Activated naive CD8-positive, alpha-beta T cell treated with anti-CD3 and anti-CD28 coated beads for 36 hours (primary cell): ENCODE measurements around the gene RPN2. TPM values are rescaled to one million over a fixed set of nuclear protein-coding genes. Genes with fewer than 3 reads are reported as not detected.
"Not testable (repeated sequence)": the region's sequence is repeated elsewhere in the genome, so short reads cannot be mapped to it uniquely, and the experiment has no call there.

Experiments
- DNase-seq: peaks from one replicate; pipeline ENCODE4 v3.0.0; 2021
- H3K27ac Mint-ChIP-seq: one replicate; pipeline ENCODE4 v1.8.0; 2022; ENCODE audit warnings: mild to moderate bottlenecking, moderate library complexity, mixed read lengths
- H3K27me3 Mint-ChIP-seq: one replicate; pipeline ENCODE4 v1.8.0; 2022; ENCODE audit warnings: mild to moderate bottlenecking, mixed read lengths
- H3K36me3 Mint-ChIP-seq: one replicate; pipeline ENCODE4 v1.8.0; 2021; ENCODE audit warnings: mild to moderate bottlenecking, mixed read lengths
- H3K4me1 Mint-ChIP-seq: one replicate; pipeline ENCODE4 v1.8.0; 2021; ENCODE audit warnings: mixed read lengths
- H3K4me3 Mint-ChIP-seq: one replicate; pipeline ENCODE4 v1.8.0; 2022; ENCODE audit warnings: mild to moderate bottlenecking, moderate library complexity, mixed read lengths
- H3K9me3 Mint-ChIP-seq: one replicate; pipeline ENCODE4 v1.8.0; 2022; ENCODE audit warnings: mixed read lengths
- total RNA-seq, 2 experiments: library from RNA; stranded (reverse); gene quantifications; one replicate each; pipeline ENCODE4 v1.2.3, GENCODE V29; 2021

The RPN2 gene
- 100 to 1,000 TPM; 121 to 131 TPM for total RNA-seq

DNA sequence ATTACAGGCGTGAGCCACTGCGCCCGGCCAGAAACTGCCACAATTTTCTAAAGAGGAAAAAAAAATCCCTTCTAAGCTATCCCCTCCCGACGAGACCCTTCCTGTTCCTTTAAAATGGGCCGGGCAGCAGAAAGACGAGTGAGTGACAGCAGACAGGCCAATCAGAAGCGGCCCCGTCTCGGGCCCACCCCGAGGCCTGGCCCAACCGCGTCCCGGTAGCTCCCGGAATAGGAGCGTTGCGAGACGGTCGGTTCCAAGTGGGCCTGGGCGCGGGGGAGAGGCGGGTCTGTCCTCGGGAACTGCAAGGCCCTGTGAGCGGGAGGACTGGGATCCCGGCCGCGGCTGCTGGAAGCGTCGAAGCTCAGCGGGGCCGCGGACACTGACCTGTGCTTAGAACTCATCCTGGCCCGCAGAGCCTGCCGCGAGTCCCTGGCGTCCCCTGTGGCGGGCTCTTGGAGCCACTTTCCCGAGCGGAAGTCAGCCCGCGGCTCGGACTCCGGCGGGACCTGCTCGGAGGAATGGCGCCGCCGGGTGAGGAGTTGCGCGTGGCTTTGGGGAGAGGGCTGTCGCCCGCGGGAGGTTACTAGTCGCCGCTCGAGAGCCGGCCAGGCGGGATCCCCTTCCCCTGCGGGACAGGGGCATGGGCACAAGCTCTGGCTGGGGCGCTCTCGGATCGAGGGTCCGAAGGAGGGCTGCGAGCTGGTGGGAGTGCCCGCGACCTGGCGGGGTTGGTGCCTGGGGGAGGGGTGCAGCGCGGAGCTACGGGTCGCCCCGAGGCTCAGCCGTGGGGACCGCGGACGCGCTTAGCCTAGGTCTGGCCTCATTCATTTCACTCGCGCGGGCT, at the start of gene RPN2, which contains the start of gene MROH8:
Gene RPN2, plus strand, starts transcription at position 492 of the 844 bp plus-strand sequence. Its CDS starts 27 bp downstream, at position 519.
Gene MROH8, minus strand, starts transcription at position 710 of the 844 bp plus-strand sequence.
- Mint-ChIP-seq H3K4me1 (peaks cover 35% of the 10 kb centered on the region), H3K9me3 (no peaks in the 10 kb centered on the region), H3K27me3 (no peaks in the 10 kb centered on the region), H3K27ac (peak within 1 kb of the TSS; percentile 94), H3K4me3 (peak within 1 kb of the TSS; percentile 87), H3K36me3 (peaks cover 16% of the 10 kb centered on the region)
- peak; percentile 94 for DNase-seq

DNA sequence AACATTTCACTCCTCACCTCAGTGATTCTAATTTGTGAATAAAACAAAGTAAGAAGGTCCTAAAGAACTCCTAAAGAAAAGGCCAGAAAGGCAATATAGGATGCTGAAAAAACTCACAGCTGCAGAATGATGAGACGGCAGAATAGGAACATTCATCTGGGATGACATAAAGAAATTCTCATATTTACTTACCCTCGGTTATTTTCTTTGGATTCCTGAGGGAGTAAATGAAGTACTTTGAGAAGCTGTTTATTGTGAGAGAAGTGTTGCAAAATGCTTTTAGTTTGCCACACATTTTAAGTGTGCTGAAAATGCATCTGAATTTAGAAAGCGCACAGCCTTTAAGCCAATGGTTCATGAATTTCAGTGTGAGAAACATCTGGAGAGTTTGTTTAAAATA, 47.6 kb upstream of the RPN2 start:
- H3K27ac Mint-ChIP-seq = no peak overlapping the region
- H3K36me3 Mint-ChIP-seq = no peaks in the 10 kb centered on the region
- DNase-seq = no peak
- H3K27me3 Mint-ChIP-seq = no peaks in the 10 kb centered on the region
- H3K4me3 Mint-ChIP-seq = no peak overlapping the region
- H3K9me3 Mint-ChIP-seq = no peaks in the 10 kb centered on the region
- H3K4me1 Mint-ChIP-seq = no peaks in the 10 kb centered on the region

DNA sequence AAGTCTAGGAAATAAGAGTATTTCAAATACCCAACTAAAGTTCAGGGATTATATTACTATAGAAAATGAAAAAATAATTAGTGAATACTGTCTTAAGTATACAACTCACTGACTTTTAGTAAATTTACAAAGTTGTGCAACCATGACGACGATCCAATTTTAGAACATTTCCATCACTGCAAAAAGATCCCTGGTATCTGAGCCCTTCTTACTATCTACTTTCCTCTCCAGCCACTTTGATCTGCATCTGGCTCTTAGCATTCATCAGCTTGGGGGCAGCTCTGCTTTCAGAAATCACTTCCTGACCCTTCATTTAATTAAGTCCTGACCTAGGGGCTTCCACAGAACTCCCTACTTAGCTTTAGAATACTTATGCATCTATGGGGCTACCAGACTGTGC, 45.2 kb upstream of the RPN2 start:
- Mint-ChIP-seq H3K9me3 (no peaks in the 10 kb centered on the region), H3K36me3 (no peaks in the 10 kb centered on the region), H3K4me1 (no peaks in the 10 kb centered on the region), H3K4me3 (no peak overlapping the region), H3K27ac (no peak overlapping the region), H3K27me3 (no peaks in the 10 kb centered on the region)
- DNase-seq = no peak

- Mint-ChIP-seq H3K4me3 (no peak overlapping the region), H3K27me3 (no peaks in the 10 kb centered on the region), H3K36me3 (peaks cover 2% of the 10 kb centered on the region), H3K9me3 (no peaks in the 10 kb centered on the region), H3K27ac (no peak overlapping the region), H3K4me1 (no peaks in the 10 kb centered on the region)
- no peak for DNase-seq
Measured at GRCh38 chr20:37137547-37137946, 41.6 kb upstream of the RPN2 start.

- DNase-seq = no peak
- H3K27me3 Mint-ChIP-seq = no peaks in the 10 kb centered on the region
- no peak overlapping the region for H3K27ac Mint-ChIP-seq
- peaks cover 2% of the 10 kb centered on the region for H3K36me3 Mint-ChIP-seq
- no peaks in the 10 kb centered on the region for H3K4me1 Mint-ChIP-seq
- H3K4me3 Mint-ChIP-seq = no peak overlapping the region
- no peaks in the 10 kb centered on the region for H3K9me3 Mint-ChIP-seq
Measured at GRCh38 chr20:37142708-37143107, 36.4 kb upstream of the RPN2 start.

DNA sequence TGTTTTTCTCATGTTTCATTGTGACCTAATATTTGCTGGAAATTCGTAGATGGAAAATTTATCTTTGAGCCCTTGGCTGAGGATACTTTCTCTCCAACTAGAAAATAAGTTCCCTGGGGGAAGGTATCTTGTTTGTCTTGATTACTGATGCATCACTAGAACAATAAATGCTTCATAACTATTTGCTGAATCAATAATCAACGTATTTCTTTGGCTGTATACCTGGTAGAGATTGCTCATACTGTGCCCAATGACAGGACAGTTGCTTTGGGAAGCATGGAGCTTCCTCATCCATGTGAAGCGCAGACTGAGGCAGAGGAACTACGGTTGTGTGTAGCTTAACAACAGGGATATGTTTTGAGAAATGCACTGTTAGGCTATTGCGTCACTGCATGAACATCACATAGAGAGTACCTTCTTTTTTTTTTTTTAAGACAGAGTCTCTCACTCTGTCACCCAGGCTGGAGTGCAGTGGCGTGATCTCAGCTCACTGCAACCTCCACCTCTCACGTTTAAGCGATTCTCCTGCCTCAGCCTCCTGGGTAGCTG, 34.2 kb upstream of the RPN2 start:
- H3K4me3 Mint-ChIP-seq = no peak overlapping the region
- no peaks in the 10 kb centered on the region for H3K4me1 Mint-ChIP-seq
- H3K36me3 Mint-ChIP-seq = peaks cover 2% of the 10 kb centered on the region
- no peak overlapping the region for H3K27ac Mint-ChIP-seq
- no peaks in the 10 kb centered on the region for H3K9me3 Mint-ChIP-seq
- H3K27me3 Mint-ChIP-seq = no peaks in the 10 kb centered on the region
- no peak for DNase-seq

DNA sequence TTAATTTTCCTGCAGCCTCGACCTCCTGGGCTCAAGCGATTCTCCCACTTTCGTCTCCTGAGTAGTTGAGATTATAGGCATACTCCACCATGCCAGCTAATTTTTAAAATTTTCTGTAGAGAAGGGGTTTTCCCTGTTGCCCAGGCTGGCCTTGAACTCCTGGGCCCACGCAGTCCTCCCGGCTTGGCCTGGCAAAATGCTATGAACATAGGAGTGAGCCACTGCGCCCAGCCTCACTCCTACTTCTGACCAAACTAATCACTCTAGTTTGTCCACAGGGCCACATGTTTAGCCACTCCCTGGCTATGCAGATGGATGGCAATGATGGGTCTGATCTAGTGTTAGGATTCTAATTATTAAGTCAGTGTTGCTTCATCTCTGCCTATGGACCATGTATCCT, 31.9 kb upstream of the RPN2 start:
- Mint-ChIP-seq H3K4me3 (no peak overlapping the region), H3K9me3 (no peaks in the 10 kb centered on the region), H3K27me3 (no peaks in the 10 kb centered on the region), H3K27ac (no peak overlapping the region), H3K4me1 (no peaks in the 10 kb centered on the region), H3K36me3 (no peaks in the 10 kb centered on the region)
- no peak for DNase-seq

- not testable (repeated sequence) for H3K9me3 Mint-ChIP-seq, H3K27ac Mint-ChIP-seq, H3K4me3 Mint-ChIP-seq, H3K36me3 Mint-ChIP-seq, H3K4me1 Mint-ChIP-seq, H3K27me3 Mint-ChIP-seq, DNase-seq
Measured at GRCh38 chr20:37150864-37151263, 28.3 kb upstream of the RPN2 start.

DNA sequence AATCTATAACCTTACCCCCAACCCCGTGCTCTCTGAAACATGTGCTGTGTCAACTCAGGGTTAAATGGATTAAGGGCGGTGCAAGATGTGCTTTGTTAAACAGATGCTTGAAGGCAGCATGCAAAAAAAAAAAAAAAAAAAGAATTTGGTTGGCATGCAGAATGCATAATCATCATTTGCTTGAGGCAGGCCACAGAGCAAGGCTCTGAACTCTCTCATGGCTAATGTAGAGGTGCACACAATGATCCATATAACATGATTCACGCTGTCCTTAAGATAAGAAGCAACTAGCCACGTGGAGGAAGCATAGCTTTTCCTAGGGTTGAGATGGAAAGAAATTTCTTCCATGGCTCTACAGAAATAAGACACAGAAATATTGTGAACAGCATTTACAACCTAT, 27.6 kb upstream of the RPN2 start:
- H3K27ac Mint-ChIP-seq = no peak overlapping the region
- no peaks in the 10 kb centered on the region for H3K36me3 Mint-ChIP-seq
- no peaks in the 10 kb centered on the region for H3K4me1 Mint-ChIP-seq

DNA sequence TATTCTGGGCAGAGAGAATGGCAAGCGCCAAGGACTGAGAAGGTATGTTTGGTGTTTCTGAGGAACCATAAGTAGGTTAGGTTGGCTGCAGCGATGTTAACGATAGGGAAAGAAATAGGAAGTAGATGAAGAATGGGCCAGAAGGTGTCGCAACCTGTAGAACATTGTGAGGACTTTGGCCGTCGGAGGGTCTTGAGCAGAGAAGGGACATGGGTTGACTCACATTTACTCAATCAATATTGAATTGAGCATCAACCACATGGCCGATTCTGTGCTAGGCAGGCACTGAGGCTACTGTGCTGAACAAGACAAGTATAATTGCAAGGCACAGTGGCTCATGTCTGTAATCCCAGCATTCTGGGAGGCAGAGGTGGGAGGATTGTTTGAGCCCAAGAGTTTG, 26.8 kb upstream of the RPN2 start:
- Mint-ChIP-seq H3K27ac (no peak overlapping the region), H3K4me1 (no peaks in the 10 kb centered on the region), H3K36me3 (no peaks in the 10 kb centered on the region), H3K9me3 (no peaks in the 10 kb centered on the region), H3K27me3 (no peaks in the 10 kb centered on the region), H3K4me3 (no peak overlapping the region)
- DNase-seq = no peak

More for the DNA sequence above, 27.6 kb upstream of the RPN2 start:
- no peaks in the 10 kb centered on the region for H3K27me3 Mint-ChIP-seq
- H3K4me3 Mint-ChIP-seq = no peak overlapping the region
- no peak for DNase-seq
- no peaks in the 10 kb centered on the region for H3K9me3 Mint-ChIP-seq

- H3K9me3 Mint-ChIP-seq = no peaks in the 10 kb centered on the region
- H3K36me3 Mint-ChIP-seq = no peaks in the 10 kb centered on the region
- no peak for DNase-seq
- no peaks in the 10 kb centered on the region for H3K27me3 Mint-ChIP-seq
- H3K4me1 Mint-ChIP-seq = peaks cover 3% of the 10 kb centered on the region
- H3K4me3 Mint-ChIP-seq = no peak overlapping the region
- H3K27ac Mint-ChIP-seq = no peak overlapping the region
Measured at GRCh38 chr20:37154684-37155298, 24.3 kb upstream of the RPN2 start.

DNA sequence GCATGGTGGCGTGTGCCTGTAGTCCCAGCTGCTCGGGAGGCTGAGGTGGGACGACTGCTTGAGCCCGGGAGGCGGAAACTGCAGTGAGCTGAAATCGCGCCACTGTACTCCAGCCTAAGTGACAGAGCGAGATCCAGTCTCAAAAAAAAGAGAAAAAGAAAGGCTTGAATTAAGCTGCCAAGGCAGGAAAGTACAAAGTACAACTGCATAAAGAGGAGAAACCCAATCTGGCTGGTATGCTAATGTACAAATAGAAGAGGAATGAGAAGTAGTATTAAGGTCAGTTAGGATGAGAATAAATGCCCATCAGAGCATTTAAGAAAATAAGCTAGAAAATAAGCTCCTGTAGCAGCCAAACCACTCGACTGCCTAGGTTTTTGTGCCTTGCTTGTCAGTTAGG, 23.1 kb upstream of the RPN2 start:
- DNase-seq = no peak
- H3K27me3 Mint-ChIP-seq = no peaks in the 10 kb centered on the region
- no peaks in the 10 kb centered on the region for H3K36me3 Mint-ChIP-seq
- H3K4me1 Mint-ChIP-seq = peaks cover 3% of the 10 kb centered on the region
- no peak overlapping the region for H3K4me3 Mint-ChIP-seq
- H3K9me3 Mint-ChIP-seq = no peaks in the 10 kb centered on the region
- no peak overlapping the region for H3K27ac Mint-ChIP-seq

DNA sequence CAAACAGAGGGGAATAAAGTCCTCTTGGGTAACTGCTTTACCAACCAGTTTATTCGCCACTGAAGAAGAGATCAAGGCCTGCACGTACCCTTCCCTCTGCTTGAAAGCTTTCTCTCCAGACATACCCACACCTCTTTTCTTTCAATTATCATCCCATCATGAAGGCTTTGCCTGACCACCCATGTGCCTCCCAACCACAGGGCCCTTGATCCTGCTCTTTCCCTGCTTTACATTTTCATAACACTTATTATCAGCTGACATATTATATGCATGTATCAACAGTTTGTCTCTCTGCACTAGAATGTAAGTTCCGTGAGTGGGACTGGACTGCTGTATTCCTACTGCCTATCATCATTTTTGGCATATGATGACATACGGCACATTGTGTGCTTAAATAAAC, 20.9 kb upstream of the RPN2 start:
- no peaks in the 10 kb centered on the region for H3K27me3 Mint-ChIP-seq
- no peak for DNase-seq
- H3K9me3 Mint-ChIP-seq = no peaks in the 10 kb centered on the region
- no peaks in the 10 kb centered on the region for H3K36me3 Mint-ChIP-seq
- no peak overlapping the region for H3K27ac Mint-ChIP-seq
- H3K4me1 Mint-ChIP-seq = peaks cover 3% of the 10 kb centered on the region
- H3K4me3 Mint-ChIP-seq = no peak overlapping the region

GRCh38 chr20:37160683-37161082, 18.4 kb upstream of the RPN2 start:
- no peaks in the 10 kb centered on the region for H3K36me3 Mint-ChIP-seq
- H3K9me3 Mint-ChIP-seq = no peaks in the 10 kb centered on the region
- H3K27me3 Mint-ChIP-seq = no peaks in the 10 kb centered on the region
- no peak overlapping the region for H3K4me3 Mint-ChIP-seq
- H3K27ac Mint-ChIP-seq = no peak overlapping the region
- DNase-seq = no peak
- H3K4me1 Mint-ChIP-seq = peaks cover 3% of the 10 kb centered on the region

GRCh38 chr20:37161830-37162549, 17.1 kb upstream of the RPN2 start:
- H3K9me3 Mint-ChIP-seq = no peaks in the 10 kb centered on the region
- no peak overlapping the region for H3K27ac Mint-ChIP-seq
- H3K27me3 Mint-ChIP-seq = no peaks in the 10 kb centered on the region
- peaks cover 3% of the 10 kb centered on the region for H3K4me1 Mint-ChIP-seq
- DNase-seq = no peak
- no peak overlapping the region for H3K4me3 Mint-ChIP-seq
- no peaks in the 10 kb centered on the region for H3K36me3 Mint-ChIP-seq
